NCI-H1105 (cell line): ENCODE data around the gene DEFB121.

ENCODE experiments used
- DNase-seq: peaks from one replicate; lab custom pipeline; 2025; lab: John Stamatoyannopoulos, UW

DEFB121 gene

DNA sequence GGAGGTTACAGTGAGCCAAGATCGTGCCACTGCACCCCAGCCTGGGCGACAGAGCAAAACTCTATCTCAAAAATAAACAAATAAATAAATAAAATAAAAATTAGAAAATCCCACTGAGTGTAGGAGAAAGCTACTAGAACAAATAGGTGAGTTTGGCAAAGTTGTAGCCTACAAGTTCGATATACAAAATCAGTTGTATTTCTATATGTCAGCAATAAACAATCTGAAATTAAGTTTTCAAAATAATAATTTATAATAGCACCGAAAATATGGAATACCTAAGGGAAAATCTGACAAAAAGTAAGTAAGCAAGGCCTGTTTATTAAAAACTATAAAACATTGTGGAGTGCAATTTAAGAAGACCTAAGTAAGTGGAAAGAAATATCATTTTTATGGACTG is 42.7 kb downstream of the DEFB121 start:
- no peak for DNase-seq

DNA sequence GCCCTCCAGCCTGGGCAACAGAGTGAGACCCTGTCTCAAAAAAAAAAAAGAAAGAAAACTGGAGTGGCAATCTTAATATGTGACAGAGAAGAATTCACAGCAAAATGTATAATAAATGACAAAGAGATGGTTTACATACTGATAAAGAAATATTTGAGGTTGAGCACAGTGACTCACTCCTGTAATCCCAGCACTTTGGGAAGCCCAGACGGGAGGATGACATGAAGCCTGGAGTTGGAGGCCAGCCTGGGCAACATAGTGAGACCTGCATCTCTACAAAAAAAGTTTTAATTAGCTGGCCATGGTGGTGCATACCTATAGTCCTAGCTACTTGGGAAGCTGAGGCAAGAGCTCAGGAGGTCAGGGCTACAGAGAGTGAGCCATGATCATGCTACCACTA is 50.0 kb downstream of the DEFB121 start:
- no peak for DNase-seq
